GM12878 (cell line): ENCODE results near the gene SNCB. TPM values are rescaled to one million over a fixed set of nuclear protein-coding genes. Genes with fewer than 3 reads are reported as not detected.

Experiments
- ATAC-seq: fragments of 200-7000 bp; cut with Tn5 transposase; 3 replicates; pipeline ENCODE4 v1.9.1; 2020; ENCODE audit warnings: mild to moderate bottlenecking, moderate library complexity
- BruUV-seq: library from RNA; stranded (reverse); fragments of 400-500 nt; replicated peaks from 2 replicates; lab custom pipeline; 2021; lab: Mats Ljungman, UMichigan
- CTCF ChIA-PET: fragments of 300-600 bp; sonication (Branson Sonifier 250); formaldehyde crosslinking; extraction: SDS; loops from one replicate; lab custom pipeline; 2021; ENCODE audit warnings: inconsistent platforms; lab: Yijun Ruan, JAX
- POLR2A ChIA-PET: fragments of 350-600 bp; formaldehyde crosslinking; extraction: SDS; loops from one replicate; lab custom pipeline; 2021; ENCODE audit warnings: inconsistent platforms; lab: Charles Lee
- RAD21 ChIA-PET: fragments of 300-600 bp; sonication (Branson Sonifier 250); formaldehyde crosslinking; loops from one replicate; lab custom pipeline; 2023; ENCODE audit warnings: antibody characterized with exemption; ENCODE audit not compliant: unreplicated experiment; lab: Charles Lee
- SMC1A ChIA-PET: fragments of 300-600 bp; sonication (Branson Sonifier 250); formaldehyde crosslinking; loops from one replicate; lab custom pipeline; 2023; ENCODE audit not compliant: unreplicated experiment, uncharacterized antibody; lab: Charles Lee
- DNase-seq: peaks from one replicate; pipeline ENCODE4 v3.0.0-alpha.2; 2011; ENCODE audit warnings: low read depth, low spot score
- FAIRE-seq: peaks from 3 replicates; lab custom pipeline; 2011; peaks lifted over from hg19 to GRCh38; lab: Jason Lieb, UNC
- H2AFZ ChIP-seq: 2 replicates; pipeline ENCODE4 v1.6.0; 2011; ENCODE audit warnings: low read depth, low read length, control low read depth; ENCODE audit not compliant: control insufficient read depth
- H3K27ac ChIP-seq: 2 replicates; pipeline ENCODE4 v1.5.1; 2011; ENCODE audit warnings: control low read depth; ENCODE audit not compliant: control insufficient read depth, insufficient read depth
- H3K27me3 ChIP-seq, 2 experiments: replicated peaks in 1 of 2; 2 replicates each; pipeline versions ENCODE4 v1.6.0 to v1.6.1; 2011; ENCODE audit warnings: low read length in 1 of 2; ENCODE audit not compliant: control insufficient read depth in 2 of 2, insufficient read depth in 2 of 2
- H3K36me3 ChIP-seq, 2 experiments: 2 replicates each; pipeline ENCODE4 v1.5.1; 2011; ENCODE audit warnings: low read length in 1 of 2; ENCODE audit not compliant: control insufficient read depth in 2 of 2, insufficient read depth in 2 of 2
- H3K4me1 ChIP-seq: 2 replicates; pipeline ENCODE4 v1.6.1; 2011; ENCODE audit warnings: mild to moderate bottlenecking, low read length, moderate library complexity, mixed read lengths; ENCODE audit not compliant: control insufficient read depth, insufficient read depth
- H3K4me2 ChIP-seq: 2 replicates; pipeline ENCODE4 v1.6.0; 2011; ENCODE audit warnings: control low read depth; ENCODE audit not compliant: control insufficient read depth, insufficient read depth
- H3K4me3 ChIP-seq: fragments of 200-600 bp; sonication (generic); 2 replicates; pipeline ENCODE4 v1.5.1; 2016
- H3K79me2 ChIP-seq: 2 replicates; pipeline ENCODE4 v1.6.0; 2011; ENCODE audit warnings: low read length; ENCODE audit not compliant: control insufficient read depth, insufficient read depth
- H3K9ac ChIP-seq: 2 replicates; pipeline ENCODE4 v1.8.0; 2011; ENCODE audit warnings: low read length, control low read depth, mixed read lengths; ENCODE audit not compliant: control insufficient read depth, insufficient read depth
- H3K9me3 ChIP-seq: replicated peaks from 3 replicates; pipeline ENCODE4 v1.5.1; 2011; ENCODE audit warnings: mild to moderate bottlenecking, low read length; ENCODE audit not compliant: control insufficient read depth, insufficient read depth
- H4K20me1 ChIP-seq: 2 replicates; pipeline ENCODE4 v1.6.0; 2011; ENCODE audit not compliant: control insufficient read depth, insufficient read depth
- ASH2L ChIP-seq: fragments of 300-600, 200-600 bp; sonication (generic); IDR thresholded peaks from 2 replicates; pipeline ENCODE4 v1.6.1; 2017; ENCODE audit warnings: low read depth, mild to moderate bottlenecking, borderline replicate concordance
- CREB1 ChIP-seq: IDR thresholded peaks from 2 replicates; pipeline ENCODE4 v1.6.1; 2012; ENCODE audit warnings: low read depth, mild to moderate bottlenecking, inconsistent platforms
- E2F8 ChIP-seq: fragments of 450-650 bp; IDR thresholded peaks from 2 replicates; pipeline ENCODE4 v1.6.1; 2018; ENCODE audit warnings: mild to moderate bottlenecking, low read depth, moderate library complexity; ENCODE audit not compliant: partially characterized antibody
- GATAD2B ChIP-seq: fragments of 450-650 bp; conservative IDR thresholded peaks from 2 replicates; pipeline ENCODE4 v1.6.1; 2017; ENCODE audit warnings: low read depth, mild to moderate bottlenecking, moderate library complexity
- MEF2B ChIP-seq: fragments of 450-650 bp; IDR thresholded peaks from 2 replicates; pipeline ENCODE4 v1.6.1; 2018; ENCODE audit warnings: mild to moderate bottlenecking, moderate library complexity; ENCODE audit not compliant: partially characterized antibody, poor library complexity, severe bottlenecking
- RBBP5 ChIP-seq: fragments of 200-600 bp; sonication (generic); conservative IDR thresholded peaks from 2 replicates; pipeline ENCODE4 v1.6.1; 2016
- SUPT20H ChIP-seq: IDR thresholded peaks from 2 replicates; pipeline ENCODE4 v1.6.1; 2011; ENCODE audit warnings: low read depth, mild to moderate bottlenecking, low read length, moderate library complexity, borderline replicate concordance; ENCODE audit not compliant: control insufficient read depth
- ZBTB4 ChIP-seq: fragments of 450-650 bp; formaldehyde crosslinking; IDR thresholded peaks from 2 replicates; pipeline ENCODE4 v1.4.0; 2022; ENCODE audit warnings: mild to moderate bottlenecking, moderate library complexity
- ZNF274 ChIP-seq: IDR thresholded peaks from one replicate; pipeline ENCODE4 v1.8.0; 2011; ENCODE audit not compliant: insufficient read length, insufficient read depth
- WGBS: methylation state at CpG from one replicate; pipeline ENCODE4 v1.1.6; 2016; ENCODE audit warnings: low lambda C conversion rate; ENCODE audit not compliant: insufficient replicate concordance, insufficient coverage; ENCODE audit errors: missing lambda C conversion rate; 5-methylcytosine and 5-hydroxymethylcytosine counted together
- in situ Hi-C: fragments of 300-500 bp; cut with MboI; formaldehyde crosslinking; loops from 9 replicates; pipeline ENCODE4 v1.14.3; 2018; ENCODE audit warnings: mixed read lengths
- intact Hi-C: fragments of 100-400 bp; cut with micrococcal nuclease; formaldehyde crosslinking; loops from one replicate; pipeline ENCODE4 v1.14.2; 2022; ENCODE audit not compliant: unreplicated experiment
- polyA plus RNA-seq, 11 experiments: library from polyadenylated mRNA; depleted of rRNA in 4 of 11; unstranded in 6 of 11; stranded (reverse) in 5 of 11; fragments of >200 nt; fragmentation: Nextera tagmentation in 4 of 11; fragmentation: Illumina TruSeq in 1 of 11; extraction: Ambion mirVana in 4 of 11; extraction: Trizol in 1 of 11; gene quantifications; 1 replicate in 1 of 11; 2 replicates in 10 of 11; pipeline versions ENCODE4 v1.2.1 to v1.2.3, GENCODE V29; 2011 to 2016; ENCODE audit warnings: inconsistent platforms in 2 of 11, missing spikeins in 2 of 11, low read depth in 1 of 11
- total RNA-seq, 4 experiments: library from RNA; depleted of rRNA in 3 of 4; stranded (reverse); fragments of >200 nt in 3 of 4; fragmentation: Illumina TruSeq in 1 of 4; extraction: Trizol in 1 of 4; gene quantifications; 2 replicates each; pipeline versions ENCODE4 v1.2.1 to v1.2.3, GENCODE V29; 2013 to 2021
- TF ChIP-seq, protein P1 (sequence below): IDR thresholded peaks from 2 replicates; pipeline ENCODE4 v1.6.1; 2011; ENCODE audit warnings: borderline replicate concordance, low read depth, mild to moderate bottlenecking, moderate library complexity, mixed read lengths, low read length; ENCODE audit not compliant: insufficient read depth; ENCODE audit errors: extremely low read length
- TF ChIP-seq, protein P2 (sequence below): IDR thresholded peaks from 2 replicates; pipeline ENCODE4 v1.6.1; 2012; ENCODE audit warnings: low read depth, low read length, improper control_type of control experiment

Gene SNCB
- total and polyA plus RNA-seq, 10 of the 15 experiments (the other 5 are each of a cell fraction or from before 2014, with no cell fraction given): 0.75 TPM; not detected in 9

DNA sequence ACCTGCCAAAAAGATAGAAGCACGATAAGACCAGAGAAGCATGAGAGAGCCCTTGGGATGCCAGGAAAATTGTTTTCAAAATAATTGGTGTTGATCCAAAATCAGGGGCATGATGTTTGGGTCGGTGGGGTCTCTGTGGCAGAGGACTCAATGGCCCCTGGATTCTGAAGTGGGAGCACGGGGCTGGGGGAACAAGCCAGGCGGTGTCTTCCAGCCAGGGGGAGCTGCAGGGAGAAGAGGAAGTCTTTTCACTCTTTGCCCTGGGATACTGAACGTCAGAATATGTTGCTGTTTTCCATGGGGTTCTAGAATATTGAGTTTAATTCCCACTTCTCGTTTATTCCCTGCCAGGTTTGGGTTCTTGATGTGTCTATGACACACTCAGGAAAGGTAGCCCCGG lies 37.3 kb upstream of the SNCB start:
- H3K36me3 ChIP-seq: no peaks in the 10 kb centered on the region
- 5% methylated on average over 7 of the region's 7 CpGs for WGBS
- intact Hi-C loops (no loop called here), in situ Hi-C loops (no loop called here)
- ATAC-seq: no peak
- H3K4me2 ChIP-seq: no peak overlapping the region
- H3K9ac ChIP-seq: no peak overlapping the region
- no peak overlapping the region for H3K27ac ChIP-seq
- no peak for FAIRE-seq
- no peaks in the 10 kb centered on the region for H3K79me2 ChIP-seq
- H3K27me3 ChIP-seq: no peaks in the 10 kb centered on the region; a peak in 1 of 4 replicates
- H3K4me1 ChIP-seq: no peaks in the 10 kb centered on the region
- CTCF ChIA-PET: interaction anchor here (3.8 kb wide), 1 partner anchor 8 kb away, joined by 21 read pairs; no protein-coding TSS in a partner anchor
- SMC1A ChIA-PET: interaction anchor here (1.1 to 1.2 kb wide), 2 partner anchors 10 to 345 kb away, joined by 3 read pairs; no protein-coding TSS in a partner anchor
- no TSS peak for BruUV-seq
- DNase-seq: no peak
- no peaks in the 10 kb centered on the region for H3K9me3 ChIP-seq
- POLR2A ChIA-PET: interaction anchor here (0.5 to 0.6 kb wide), 2 partner anchors 20 to 926 kb away, joined by 3 read pairs; partner anchors contain the start of gene TSPAN17
- RAD21 ChIA-PET: no interaction called here
- H4K20me1 ChIP-seq: no peaks in the 10 kb centered on the region
- H2AFZ ChIP-seq: no peak overlapping the region
- no peak overlapping the region for H3K4me3 ChIP-seq
- no peak for TF ChIP-seq CREB1
- TF ChIP-seq MEF2B: no peak
- TF ChIP-seq SUPT20H: no peak
- TF ChIP-seq, protein P1, sequence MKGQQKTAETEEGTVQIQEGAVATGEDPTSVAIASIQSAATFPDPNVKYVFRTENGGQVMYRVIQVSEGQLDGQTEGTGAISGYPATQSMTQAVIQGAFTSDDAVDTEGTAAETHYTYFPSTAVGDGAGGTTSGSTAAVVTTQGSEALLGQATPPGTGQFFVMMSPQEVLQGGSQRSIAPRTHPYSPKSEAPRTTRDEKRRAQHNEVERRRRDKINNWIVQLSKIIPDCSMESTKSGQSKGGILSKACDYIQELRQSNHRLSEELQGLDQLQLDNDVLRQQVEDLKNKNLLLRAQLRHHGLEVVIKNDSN: no peak
- no peak for TF ChIP-seq ZNF274
- no peak for TF ChIP-seq GATAD2B
- TF ChIP-seq ZBTB4 (CRISPR knock-in tag): no peak
- TF ChIP-seq ASH2L: no peak
- no peak for TF ChIP-seq E2F8
- TF ChIP-seq, protein P2, sequence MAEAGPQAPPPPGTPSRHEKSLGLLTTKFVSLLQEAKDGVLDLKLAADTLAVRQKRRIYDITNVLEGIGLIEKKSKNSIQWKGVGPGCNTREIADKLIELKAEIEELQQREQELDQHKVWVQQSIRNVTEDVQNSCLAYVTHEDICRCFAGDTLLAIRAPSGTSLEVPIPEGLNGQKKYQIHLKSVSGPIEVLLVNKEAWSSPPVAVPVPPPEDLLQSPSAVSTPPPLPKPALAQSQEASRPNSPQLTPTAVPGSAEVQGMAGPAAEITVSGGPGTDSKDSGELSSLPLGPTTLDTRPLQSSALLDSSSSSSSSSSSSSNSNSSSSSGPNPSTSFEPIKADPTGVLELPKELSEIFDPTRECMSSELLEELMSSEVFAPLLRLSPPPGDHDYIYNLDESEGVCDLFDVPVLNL: no peak
- TF ChIP-seq RBBP5: no peak
